Karpas-422 (cell line): ENCODE results near the gene CYP39A1. TPM values are rescaled to one million over a fixed set of nuclear protein-coding genes. Genes with fewer than 3 reads are reported as not detected.

Source experiments
- DNase-seq: peaks from one replicate; pipeline ENCODE4 v3.0.0-alpha.2; 2015
- H2AFZ ChIP-seq: fragments of 200-600 bp; sonication (generic); 2 replicates; pipeline ENCODE4 v1.6.1; 2014; ENCODE audit warnings: antibody characterized with exemption, low read length, mixed read lengths
- H3K27ac ChIP-seq: fragments of 200-600 bp; sonication (generic); 2 replicates; pipeline ENCODE4 v1.5.1; 2014; ENCODE audit warnings: mild to moderate bottlenecking, low read length, moderate library complexity
- H3K27me3 ChIP-seq: fragments of 200-600 bp; sonication (generic); 2 replicates; pipeline ENCODE4 v1.6.1; 2014; ENCODE audit warnings: low read length, mixed read lengths
- H3K36me3 ChIP-seq: fragments of 200-600 bp; sonication (generic); 2 replicates; pipeline ENCODE4 v1.6.1; 2014; ENCODE audit warnings: low read length, mixed read lengths; ENCODE audit not compliant: insufficient read depth
- H3K4me1 ChIP-seq: fragments of 200-600 bp; sonication (generic); 2 replicates; pipeline ENCODE4 v1.6.1; 2014; ENCODE audit warnings: mild to moderate bottlenecking, low read length, mixed read lengths
- H3K4me2 ChIP-seq: fragments of 200-600 bp; sonication (generic); 2 replicates; pipeline ENCODE4 v1.6.1; 2014; ENCODE audit warnings: low read length, low read depth, mild to moderate bottlenecking; ENCODE audit not compliant: poor library complexity, severe bottlenecking
- H3K4me3 ChIP-seq: fragments of 200-600 bp; sonication (generic); 2 replicates; pipeline ENCODE4 v1.5.1; 2014; ENCODE audit warnings: mild to moderate bottlenecking, antibody characterized with exemption, low read length, mixed read lengths
- H3K79me2 ChIP-seq: fragments of 200-600 bp; sonication (generic); 2 replicates; pipeline ENCODE4 v1.6.1; 2014; ENCODE audit warnings: mild to moderate bottlenecking, low read length, mixed read lengths
- H3K9ac ChIP-seq: fragments of 200-600 bp; sonication (generic); 2 replicates; pipeline ENCODE4 v1.6.0; 2014; ENCODE audit warnings: low read length
- H3K9me2 ChIP-seq: fragments of 200-600 bp; sonication (generic), shearing (Covaris generic); replicated peaks from 2 replicates; pipeline ENCODE4 v1.6.0; 2014; ENCODE audit warnings: mild to moderate bottlenecking, low read length, moderate library complexity; ENCODE audit not compliant: insufficient read depth
- H3K9me3 ChIP-seq: fragments of 300-700, 200-600 bp; sonication (generic); 2 replicates; pipeline ENCODE4 v1.6.1; 2014; ENCODE audit warnings: low read length, mixed read lengths
- H4K20me1 ChIP-seq: fragments of 200-600 bp; sonication (generic); 2 replicates; pipeline ENCODE4 v1.6.1; 2014; ENCODE audit warnings: mild to moderate bottlenecking, antibody characterized with exemption, low read length, low read depth; ENCODE audit not compliant: insufficient read depth
- total RNA-seq: library from RNA; depleted of rRNA; stranded (reverse); fragments of >200 nt; shearing (Covaris generic); gene quantifications from 2 replicates; pipeline ENCODE4 v1.2.3, GENCODE V29; 2014; ENCODE audit warnings: low replicate concordance

The CYP39A1 gene
- total RNA-seq, 1 experiment from 2014 or later: 15.4 TPM

GRCh38 chr6:46581459-46582177 is 71.0 kb downstream of the CYP39A1 start:
- Histone ChIP-seq H3K4me1 (peaks cover 7% of the 10 kb centered on the region), H3K9ac (no peak overlapping the region), H3K79me2 (no peaks in the 10 kb centered on the region), H3K36me3 (no peaks in the 10 kb centered on the region), H4K20me1 (no peaks in the 10 kb centered on the region), H3K9me2 (no peaks in the 10 kb centered on the region), H3K9me3 (no peaks in the 10 kb centered on the region), H3K27ac (no peak overlapping the region), H2AFZ (no peak overlapping the region), H3K27me3 (no peaks in the 10 kb centered on the region), H3K4me3 (no peak overlapping the region), H3K4me2 (no peak overlapping the region)
- DNase-seq: no peak

- Histone ChIP-seq H3K4me3 (no peak overlapping the region), H2AFZ (no peak overlapping the region), H3K36me3 (no peaks in the 10 kb centered on the region; the same call in 1 of the 2 replicates), H3K9ac (no peak overlapping the region), H3K9me2 (no peaks in the 10 kb centered on the region), H4K20me1 (no peaks in the 10 kb centered on the region), H3K4me2 (no peak overlapping the region), H3K79me2 (no peaks in the 10 kb centered on the region), H3K9me3 (peaks cover 10% of the 10 kb centered on the region), H3K4me1 (peaks cover 3% of the 10 kb centered on the region), H3K27ac (no peak overlapping the region), H3K27me3 (no peaks in the 10 kb centered on the region)
- no peak for DNase-seq
Measured at GRCh38 chr6:46575530-46575929, 77.1 kb downstream of the CYP39A1 start.

- Histone ChIP-seq H3K9me2 (no peaks in the 10 kb centered on the region), H3K9me3 (peaks cover 10% of the 10 kb centered on the region), H2AFZ (no peak overlapping the region), H3K4me2 (no peak overlapping the region), H3K4me3 (no peak overlapping the region), H3K27me3 (no peaks in the 10 kb centered on the region), H3K4me1 (no peaks in the 10 kb centered on the region), H3K27ac (no peak overlapping the region), H4K20me1 (no peaks in the 10 kb centered on the region), H3K36me3 (no peaks in the 10 kb centered on the region; the same call in 1 of the 2 replicates), H3K9ac (no peak overlapping the region), H3K79me2 (no peaks in the 10 kb centered on the region)
- DNase-seq: no peak
Measured at GRCh38 chr6:46573140-46573539, 79.5 kb downstream of the CYP39A1 start.

- H3K4me1 ChIP-seq: no peaks in the 10 kb centered on the region
Measured at GRCh38 chr6:46565531-46565930, 87.1 kb downstream of the CYP39A1 start.

GRCh38 chr6:46563924-46564323 is 88.7 kb downstream of the CYP39A1 start:
- Histone ChIP-seq H3K4me3 (no peak overlapping the region), H3K9ac (no peak overlapping the region), H2AFZ (no peak overlapping the region), H3K36me3 (no peaks in the 10 kb centered on the region), H3K4me2 (no peak overlapping the region), H3K4me1 (no peaks in the 10 kb centered on the region), H3K9me3 (no peaks in the 10 kb centered on the region), H3K9me2 (no peaks in the 10 kb centered on the region), H3K79me2 (no peaks in the 10 kb centered on the region), H4K20me1 (no peaks in the 10 kb centered on the region), H3K27ac (no peak overlapping the region), H3K27me3 (no peaks in the 10 kb centered on the region)
- DNase-seq: no peak

More at GRCh38 chr6:46565531-46565930, 87.1 kb downstream of the CYP39A1 start:
- H3K9ac ChIP-seq: no peak overlapping the region
- no peak overlapping the region for H2AFZ ChIP-seq
- H3K9me3 ChIP-seq: no peaks in the 10 kb centered on the region
- no peaks in the 10 kb centered on the region for H3K36me3 ChIP-seq
- no peak overlapping the region for H3K4me2 ChIP-seq
- no peak overlapping the region for H3K27ac ChIP-seq
- H3K9me2 ChIP-seq: no peaks in the 10 kb centered on the region
- no peaks in the 10 kb centered on the region for H3K79me2 ChIP-seq
- DNase-seq: no peak
- no peaks in the 10 kb centered on the region for H3K27me3 ChIP-seq
- no peaks in the 10 kb centered on the region for H4K20me1 ChIP-seq
- H3K4me3 ChIP-seq: no peak overlapping the region

GRCh38 chr6:46556053-46556452 is 96.6 kb downstream of the CYP39A1 start:
- Histone ChIP-seq H4K20me1 (no peaks in the 10 kb centered on the region), H3K36me3 (no peaks in the 10 kb centered on the region), H2AFZ (no peak overlapping the region), H3K9ac (no peak overlapping the region), H3K4me3 (no peak overlapping the region), H3K27ac (no peak overlapping the region), H3K9me2 (no peaks in the 10 kb centered on the region), H3K4me2 (no peak overlapping the region), H3K9me3 (no peaks in the 10 kb centered on the region), H3K4me1 (peaks cover 7% of the 10 kb centered on the region), H3K79me2 (no peaks in the 10 kb centered on the region), H3K27me3 (no peaks in the 10 kb centered on the region)
- no peak for DNase-seq

GRCh38 chr6:46555129-46555528 is 97.5 kb downstream of the CYP39A1 start:
- Histone ChIP-seq H3K36me3 (no peaks in the 10 kb centered on the region), H3K27me3 (no peaks in the 10 kb centered on the region), H4K20me1 (no peaks in the 10 kb centered on the region), H3K9me2 (no peaks in the 10 kb centered on the region), H3K9me3 (no peaks in the 10 kb centered on the region), H3K4me1 (peaks cover 7% of the 10 kb centered on the region), H3K4me3 (no peak overlapping the region), H3K79me2 (no peaks in the 10 kb centered on the region), H3K9ac (no peak overlapping the region), H3K27ac (no peak overlapping the region), H3K4me2 (no peak overlapping the region), H2AFZ (no peak overlapping the region)
- no peak for DNase-seq

- H3K4me2 ChIP-seq: no peak overlapping the region
- H3K36me3 ChIP-seq: no peaks in the 10 kb centered on the region
- no peaks in the 10 kb centered on the region for H3K79me2 ChIP-seq
- H3K9me2 ChIP-seq: no peaks in the 10 kb centered on the region
- DNase-seq: no peak
- no peak overlapping the region for H3K9ac ChIP-seq
- H2AFZ ChIP-seq: no peak overlapping the region
- no peaks in the 10 kb centered on the region for H4K20me1 ChIP-seq
- no peaks in the 10 kb centered on the region for H3K4me1 ChIP-seq
- no peak overlapping the region for H3K27ac ChIP-seq
- H3K9me3 ChIP-seq: no peaks in the 10 kb centered on the region
- H3K4me3 ChIP-seq: no peak overlapping the region
- H3K27me3 ChIP-seq: no peaks in the 10 kb centered on the region
Measured at GRCh38 chr6:46549155-46549554, 103.5 kb downstream of the CYP39A1 start.
